HG02610 (cell line): ENCODE measurements around the gene CEP41.
A peak's percentile ranks its signal among the peaks of the same experiment; 100 is the strongest.

Experiments
- ATAC-seq: cut with Tn5 transposase; IDR thresholded peaks from one replicate; pipeline ENCODE4 v1.9.1; 2021; ENCODE audit warnings: mild to moderate bottlenecking, moderate library complexity; ENCODE audit not compliant: unreplicated experiment

Gene CEP41

DNA sequence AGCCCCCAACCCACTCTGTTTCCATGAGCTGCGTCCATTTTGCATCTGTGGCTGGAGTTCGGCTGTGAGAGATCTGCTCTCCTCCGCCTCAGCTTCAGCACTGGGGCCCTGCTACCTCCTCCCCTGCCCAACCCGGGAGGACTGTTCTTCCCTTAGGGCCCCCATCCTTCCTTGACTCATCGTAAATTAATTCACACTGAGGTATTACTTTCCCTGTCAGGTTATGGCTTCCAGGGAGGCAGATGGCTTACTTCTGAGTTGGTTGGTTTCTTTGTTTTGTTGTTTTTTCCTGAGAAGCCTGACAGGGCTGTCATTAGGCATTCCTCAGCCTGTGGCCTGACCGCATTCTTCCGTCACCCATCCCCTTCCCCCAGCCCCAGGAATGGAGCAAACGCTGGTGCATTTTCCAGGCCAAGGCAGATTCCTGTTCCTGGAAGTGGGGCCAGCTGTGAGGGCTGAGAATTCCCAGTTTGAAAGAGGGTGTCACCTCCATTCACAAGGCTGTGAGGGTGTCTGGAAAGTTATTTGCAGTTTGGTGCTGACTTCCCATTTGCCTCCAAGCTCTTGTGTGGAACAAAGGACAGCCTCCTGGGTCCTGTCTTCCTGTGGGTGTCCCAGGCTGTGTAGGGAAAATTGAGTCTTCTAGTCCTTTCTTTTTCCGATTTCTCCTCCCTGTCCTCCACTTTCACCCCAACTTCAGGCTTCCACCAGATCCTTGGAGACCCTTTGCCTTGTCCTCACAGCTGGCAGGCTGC lies 84.5 kb downstream of the CEP41 start:
- no peak for ATAC-seq

DNA sequence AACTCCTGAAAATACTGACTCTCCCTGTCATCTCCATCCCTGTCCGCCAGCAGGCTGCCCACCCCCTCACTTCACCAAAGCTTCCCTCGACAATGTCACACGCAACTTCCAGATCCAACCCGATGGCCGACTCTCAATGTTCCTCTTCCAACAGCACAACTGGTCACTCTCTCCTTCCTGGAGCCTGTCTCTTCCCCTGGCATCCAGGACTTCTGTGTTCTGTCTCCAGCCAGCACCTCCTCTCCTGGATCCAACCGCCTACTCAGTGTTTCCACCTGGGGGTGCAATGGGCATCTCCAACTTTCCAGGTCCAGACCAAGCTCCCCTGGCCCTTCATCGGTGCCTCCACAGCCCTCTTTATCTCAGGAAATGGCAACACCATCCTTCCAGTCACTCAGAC lies 87.6 kb downstream of the CEP41 start:
- ATAC-seq = no peak

DNA sequence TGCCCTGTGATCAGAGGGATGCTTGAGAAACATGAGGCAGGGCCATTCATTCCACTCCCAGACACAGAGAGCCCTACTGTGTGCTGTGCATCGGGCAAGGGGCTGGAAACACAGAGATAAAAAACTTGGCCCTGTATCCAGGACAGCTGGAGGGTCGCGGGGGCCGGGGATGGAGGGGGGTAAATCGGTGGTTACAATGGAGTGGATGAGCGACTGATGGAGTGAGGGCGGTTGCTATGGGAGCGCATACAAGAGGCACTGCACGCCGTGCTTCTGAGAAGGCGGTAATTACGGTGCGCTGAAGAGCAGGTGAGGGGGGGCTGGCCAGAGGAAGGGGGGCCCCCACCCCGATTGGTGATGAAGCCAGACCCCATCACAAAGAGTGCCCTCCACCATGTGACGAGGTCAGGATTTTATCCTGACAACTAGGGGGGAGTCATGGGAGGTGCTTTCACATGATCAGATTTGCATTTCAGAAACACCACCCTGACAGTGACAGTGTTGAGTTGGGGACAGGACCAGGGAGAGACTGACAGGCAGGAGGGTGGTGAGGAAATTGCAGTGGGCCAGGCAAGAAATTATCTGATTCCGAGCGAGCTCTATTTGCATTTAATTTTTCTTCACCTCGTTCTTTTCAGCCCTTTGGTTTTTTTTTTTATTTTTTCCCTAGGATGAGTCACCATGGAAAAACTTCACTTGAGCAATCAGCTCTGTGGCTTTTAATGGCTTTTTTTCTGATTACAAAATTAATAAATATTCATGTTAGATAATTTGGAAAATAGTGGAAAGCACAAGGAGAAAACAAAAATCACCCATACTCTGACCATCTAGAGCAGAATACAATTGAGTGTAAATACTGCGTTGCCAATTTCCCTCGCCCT lies 88.4 kb downstream of the CEP41 start:
- no peak for ATAC-seq

DNA sequence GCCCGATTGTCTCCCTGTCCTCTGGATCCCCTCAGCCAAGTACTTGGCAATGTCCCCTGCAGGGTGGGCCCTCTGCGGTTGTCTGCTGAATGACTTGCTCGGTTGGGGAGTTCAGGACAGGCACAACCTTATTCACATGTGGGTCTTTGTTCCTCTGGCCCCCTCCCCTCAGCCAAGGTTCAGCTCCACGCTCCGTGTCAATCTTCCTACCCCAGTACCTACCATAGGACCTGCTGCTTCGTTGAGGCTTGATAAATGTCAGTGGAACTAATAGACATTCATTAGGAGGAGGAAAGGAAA lies 89.1 kb downstream of the CEP41 start:
- no peak for ATAC-seq

DNA sequence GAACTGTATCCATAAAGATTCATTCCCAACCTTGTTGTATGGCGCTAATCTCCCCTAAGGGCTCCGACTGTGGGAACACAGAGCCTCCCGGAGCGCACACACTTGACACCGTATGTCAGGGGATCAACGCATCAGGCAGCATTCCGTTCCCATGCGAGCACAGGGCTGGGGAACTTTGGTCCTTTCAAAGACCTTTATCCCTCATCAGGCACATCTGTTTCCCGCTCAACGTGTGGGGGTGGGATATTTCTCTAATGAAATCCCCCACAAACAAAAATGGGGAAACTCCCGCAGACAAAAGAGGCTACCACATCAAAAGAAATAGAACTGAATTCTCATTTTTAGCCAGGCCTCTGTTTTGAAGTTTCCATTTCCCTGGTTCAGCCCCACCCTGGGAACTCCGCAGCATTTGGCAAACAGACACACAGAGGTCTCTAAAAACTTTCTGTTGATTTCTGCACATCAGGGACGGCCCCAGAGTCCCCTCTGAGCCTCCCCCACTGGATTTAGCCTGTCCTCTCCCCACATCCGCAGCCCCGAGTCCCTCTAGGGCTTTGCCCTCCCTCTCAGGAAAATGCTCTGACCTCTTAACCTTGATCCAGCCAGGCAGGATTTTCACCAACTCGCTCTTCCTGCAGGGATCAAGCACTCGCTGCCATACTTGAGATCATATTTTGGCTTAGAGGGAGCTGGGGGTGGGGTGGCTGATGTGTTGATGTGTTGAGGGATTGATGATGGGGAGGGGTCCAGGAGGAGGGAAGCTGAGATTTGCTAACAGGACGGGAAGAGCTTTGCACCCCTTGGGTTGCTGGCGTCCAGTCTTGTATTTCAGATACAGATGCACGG lies 89.6 kb downstream of the CEP41 start:
- ATAC-seq = peak; percentile 76

DNA sequence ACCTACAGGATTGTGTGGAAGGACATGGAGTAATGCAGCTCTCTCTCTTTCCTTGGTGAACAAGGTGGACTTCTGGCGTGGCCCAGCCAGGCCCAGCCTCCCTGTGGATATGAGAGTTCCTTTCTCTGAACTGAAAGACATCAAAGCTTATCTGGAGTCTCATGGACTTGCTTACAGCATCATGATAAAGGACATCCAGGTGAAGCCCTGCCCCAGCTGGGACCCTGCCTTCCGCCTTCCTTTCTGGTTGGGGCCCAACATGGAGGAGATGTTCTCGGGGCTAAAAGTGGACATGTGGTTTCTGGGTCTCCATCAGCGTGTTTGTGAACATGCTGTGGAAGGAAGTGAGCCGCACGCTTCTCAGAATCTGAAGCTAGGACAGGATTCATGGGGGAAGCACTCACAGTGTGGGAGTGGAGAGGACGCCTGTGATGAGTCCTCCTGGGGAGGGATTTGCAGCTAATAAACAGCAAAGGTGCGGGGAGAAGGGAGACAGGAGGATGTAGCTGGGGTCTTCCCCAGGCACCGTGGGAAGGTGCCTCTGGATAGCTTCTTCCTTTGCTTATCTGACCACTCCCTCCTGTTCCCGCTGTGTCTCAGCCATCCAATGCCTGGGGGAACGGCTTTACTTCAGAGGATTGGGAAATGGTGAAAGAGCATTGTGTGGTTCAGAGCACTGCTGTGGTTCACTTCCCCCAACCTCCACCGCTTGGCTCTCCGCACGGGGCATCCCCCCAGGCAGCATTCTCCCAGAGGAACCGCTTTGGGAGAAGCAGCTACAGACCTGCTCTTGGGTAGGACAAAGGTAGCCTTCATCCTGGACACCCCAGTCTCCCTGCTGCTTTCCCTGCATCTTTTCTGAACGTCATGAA lies 90.7 kb downstream of the CEP41 start:
- no peak for ATAC-seq

DNA sequence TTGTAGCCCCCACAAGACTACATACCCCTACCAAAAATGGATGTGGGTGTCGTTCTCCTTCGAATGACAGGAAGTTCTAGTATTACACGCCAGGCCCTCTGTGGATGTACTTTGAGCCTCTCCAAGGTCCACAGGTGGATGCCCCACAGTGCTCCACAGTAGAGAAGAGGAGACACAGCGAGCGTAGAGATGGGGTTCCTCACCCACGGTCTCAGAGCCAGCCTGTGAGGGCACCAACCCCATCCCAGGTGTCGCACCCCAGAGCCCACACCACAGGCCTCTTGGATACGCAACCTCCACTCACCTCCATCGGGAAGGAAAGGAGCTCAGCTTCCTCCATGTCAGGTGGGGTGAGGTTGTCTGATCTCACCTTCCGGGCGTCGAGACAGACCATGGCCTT lies 93.9 kb downstream of the CEP41 start:
- no peak for ATAC-seq

DNA sequence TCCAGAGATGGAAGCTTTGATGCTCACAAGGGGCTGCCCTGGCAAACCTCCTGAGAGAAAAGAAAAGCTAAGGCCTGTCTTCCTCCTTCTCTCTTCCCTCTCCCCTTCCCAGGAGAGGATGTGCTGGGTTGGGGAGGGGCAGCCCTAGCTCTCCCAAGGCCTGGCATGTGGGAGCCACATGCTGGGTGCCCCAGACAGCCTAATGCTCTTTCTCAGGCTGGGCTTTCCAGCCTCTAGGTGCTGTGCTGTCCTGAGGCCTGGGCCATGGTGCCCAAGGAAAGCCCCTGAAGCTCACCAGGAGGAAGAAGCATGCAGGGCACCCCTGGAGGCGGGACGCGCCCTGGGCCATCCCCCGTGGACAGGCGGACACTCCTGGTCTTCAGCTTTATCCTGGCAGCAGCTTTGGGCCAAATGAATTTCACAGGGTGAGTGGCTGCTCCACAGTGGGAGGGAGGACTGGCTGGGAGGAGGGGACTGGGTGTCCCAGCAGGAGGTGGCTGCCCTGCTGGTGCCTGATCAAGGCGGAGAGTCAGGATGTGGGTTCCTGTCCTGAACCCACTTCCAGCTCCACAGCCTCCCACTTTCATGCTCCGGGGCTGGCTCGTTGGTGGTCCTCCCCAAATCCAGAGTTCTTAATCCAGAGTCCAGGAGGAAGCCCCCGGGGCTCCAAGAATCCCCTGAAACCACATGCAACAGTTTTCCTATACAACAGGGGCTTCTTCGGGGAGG lies 94.5 kb downstream of the CEP41 start:
- ATAC-seq = no peak

DNA sequence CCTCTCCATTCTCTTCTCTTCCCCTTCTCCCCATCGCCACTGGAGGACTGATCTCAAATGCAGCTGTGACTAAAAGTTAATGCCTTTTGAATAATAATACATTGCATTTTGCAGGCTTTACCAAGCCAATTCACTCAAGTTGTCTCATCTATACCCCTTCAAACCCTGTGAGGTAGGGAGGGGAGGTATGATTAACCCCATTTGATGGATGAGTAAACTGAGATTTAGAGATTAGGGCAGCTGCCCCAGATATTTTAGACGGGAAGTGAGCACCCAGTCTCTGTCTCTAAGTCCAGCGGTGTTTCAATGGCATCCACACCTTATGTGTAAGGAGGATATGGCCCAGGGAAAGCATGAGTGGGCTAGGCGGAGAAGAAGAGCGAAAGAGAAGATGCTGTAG lies 95.1 kb downstream of the CEP41 start:
- ATAC-seq = no peak

DNA sequence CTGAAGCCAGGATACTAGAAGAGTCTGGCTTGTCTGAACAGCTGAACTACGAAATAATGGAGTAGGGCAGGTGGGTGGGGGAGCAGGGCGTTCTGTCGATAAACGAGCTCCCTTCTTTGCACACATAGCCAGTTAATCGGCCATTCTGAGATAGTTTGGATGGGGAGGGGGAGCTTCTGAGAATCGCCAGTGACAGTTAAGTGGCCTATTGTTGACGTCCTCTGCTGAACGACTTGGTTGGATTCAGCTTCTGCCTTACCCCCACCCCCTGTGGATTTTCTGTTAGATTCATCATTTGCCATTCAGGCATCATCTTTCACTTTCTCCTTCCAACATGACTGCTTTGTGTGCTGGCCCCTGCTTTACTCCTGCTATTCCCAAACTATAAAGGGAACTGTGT lies 95.7 kb downstream of the CEP41 start:
- no peak for ATAC-seq

DNA sequence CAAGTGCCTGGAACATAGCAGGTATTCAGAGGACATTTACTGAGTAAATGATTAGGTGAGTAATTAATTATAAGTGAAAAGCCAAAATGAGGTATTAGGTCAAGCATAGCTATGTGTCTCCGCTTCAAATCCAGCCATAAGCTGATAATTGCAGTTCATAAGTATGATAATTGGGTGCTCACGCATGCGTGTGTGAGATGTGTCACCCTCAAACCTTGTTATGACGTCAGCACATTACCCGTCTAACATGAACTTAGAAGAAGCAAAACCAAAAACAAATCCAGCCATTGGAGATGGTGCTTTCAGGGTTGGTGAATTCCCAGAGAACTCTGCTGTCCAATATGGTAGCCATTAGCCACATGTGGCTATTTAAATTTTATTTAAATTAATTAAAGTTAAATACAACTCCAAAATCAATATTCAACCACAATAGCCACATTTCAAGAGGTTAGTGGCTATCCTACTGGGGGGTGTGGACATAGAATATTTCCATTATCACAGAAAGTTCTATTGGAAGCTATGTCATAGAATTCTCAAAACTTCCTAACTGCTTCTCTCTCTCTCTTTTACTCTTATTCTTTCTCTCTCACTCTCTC lies 96.4 kb downstream of the CEP41 start, which contains the start of gene CPA5:
Gene CPA5, plus strand, starts transcription at position 546 of the 596 bp plus-strand sequence. CDS start 1,670 bp downstream, outside the sequence.
- ATAC-seq = no peak
